ENCODE results near the gene INSC.

INSC gene

DNA sequence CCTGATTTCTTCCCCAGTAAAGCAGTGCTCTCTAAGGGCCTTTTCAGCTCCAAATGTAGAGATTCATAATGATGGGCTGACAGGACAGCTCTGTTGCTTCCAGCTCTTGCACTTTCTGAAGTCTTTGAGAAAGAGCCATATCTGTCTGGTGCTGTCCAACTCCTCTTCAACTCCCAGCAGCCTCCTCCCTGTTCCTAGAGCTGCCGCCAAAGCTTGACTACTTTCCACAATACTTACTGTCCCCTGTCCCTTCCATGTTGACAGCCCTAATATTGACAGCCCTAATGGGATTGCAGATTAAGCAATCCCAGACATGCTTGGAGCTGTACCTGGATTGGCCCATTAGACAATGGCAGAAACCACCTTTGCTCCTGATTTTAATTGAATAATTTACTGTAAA is 29.6 kb downstream of the INSC start:
- H3K27ac ChIP-seq = no peak overlapping the region
- no peak overlapping the region for H3K4me3 ChIP-seq

DNA sequence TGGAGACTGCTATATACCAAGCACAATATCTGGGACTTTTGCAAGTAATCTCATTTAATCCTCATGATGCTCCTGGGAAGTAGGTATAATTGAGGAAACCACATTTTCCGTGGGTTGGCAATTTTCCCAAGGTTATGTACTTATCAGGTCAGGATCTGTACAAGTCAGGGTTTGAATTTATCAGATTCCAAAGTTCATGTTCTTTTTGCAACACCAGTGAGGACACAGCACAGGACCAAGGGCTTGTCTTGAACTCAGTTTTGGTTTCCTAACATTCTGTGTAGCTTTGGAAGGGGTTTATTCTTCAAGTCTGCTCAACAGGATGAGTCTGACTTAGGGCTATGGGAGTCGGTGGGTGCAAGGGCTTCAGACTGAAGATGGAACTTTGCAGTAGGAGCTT is 30.4 kb downstream of the INSC start:
- no peak overlapping the region for H3K27ac ChIP-seq
- no peak overlapping the region for H3K4me3 ChIP-seq

DNA sequence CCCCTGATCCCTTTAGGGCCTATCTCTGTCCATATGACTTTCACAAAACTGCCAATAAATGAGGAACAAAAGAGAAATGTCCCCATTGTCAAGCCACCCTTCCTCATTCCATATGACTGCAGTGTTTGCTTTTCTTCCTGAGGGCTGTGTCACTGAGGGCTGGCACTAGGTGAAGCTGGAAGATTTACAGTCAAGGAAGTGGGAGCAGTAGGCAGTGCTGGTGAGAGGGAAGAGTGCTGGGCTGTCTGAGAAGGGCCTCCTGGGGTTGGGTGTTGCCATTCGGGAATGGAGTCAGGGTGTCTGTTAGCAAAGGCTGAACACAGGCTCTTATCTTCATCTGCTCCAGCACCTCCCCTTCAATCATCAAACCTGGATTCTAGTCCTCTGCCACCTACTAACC is 30.9 kb downstream of the INSC start:
- H3K27ac ChIP-seq = no peak overlapping the region

DNA sequence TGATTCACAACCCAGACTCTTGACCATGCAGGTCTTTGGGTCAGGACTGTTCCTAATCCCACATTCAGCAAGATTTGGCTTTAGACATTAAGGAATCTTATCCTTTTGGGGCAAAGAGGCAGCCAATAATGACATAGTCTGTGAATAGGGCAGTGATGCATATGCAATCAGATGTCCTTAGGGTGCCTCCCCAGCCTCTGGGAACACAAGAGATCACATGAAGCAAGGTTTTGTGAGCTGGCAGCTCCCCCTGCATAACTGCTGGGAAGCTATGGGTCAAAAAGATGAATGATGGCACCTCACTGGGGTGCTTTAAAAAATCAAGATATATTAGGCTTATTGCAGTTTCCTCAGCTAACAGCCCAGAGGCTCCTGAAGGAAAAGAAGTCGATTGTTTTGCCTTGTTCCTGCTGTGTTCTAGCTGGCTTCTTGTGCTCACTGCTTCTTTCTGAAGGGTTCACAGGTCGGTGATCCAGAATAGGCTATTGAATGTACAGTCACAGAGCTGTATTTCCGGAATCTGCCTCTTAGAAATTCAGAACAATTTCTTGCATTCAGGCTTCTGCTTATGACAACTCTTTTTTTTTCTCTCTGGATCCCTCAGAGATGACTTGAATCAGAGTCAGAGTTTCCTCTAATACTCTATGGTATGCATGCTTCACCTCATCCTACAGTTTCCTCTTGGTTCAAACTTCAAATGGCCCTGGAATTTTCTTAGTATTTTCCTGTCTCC is 31.7 kb downstream of the INSC start:
- no peak overlapping the region for H3K4me3 ChIP-seq
- H3K27ac ChIP-seq = no peak overlapping the region

More for the DNA sequence above, 30.9 kb downstream of the INSC start:
- no peak overlapping the region for H3K4me3 ChIP-seq

DNA sequence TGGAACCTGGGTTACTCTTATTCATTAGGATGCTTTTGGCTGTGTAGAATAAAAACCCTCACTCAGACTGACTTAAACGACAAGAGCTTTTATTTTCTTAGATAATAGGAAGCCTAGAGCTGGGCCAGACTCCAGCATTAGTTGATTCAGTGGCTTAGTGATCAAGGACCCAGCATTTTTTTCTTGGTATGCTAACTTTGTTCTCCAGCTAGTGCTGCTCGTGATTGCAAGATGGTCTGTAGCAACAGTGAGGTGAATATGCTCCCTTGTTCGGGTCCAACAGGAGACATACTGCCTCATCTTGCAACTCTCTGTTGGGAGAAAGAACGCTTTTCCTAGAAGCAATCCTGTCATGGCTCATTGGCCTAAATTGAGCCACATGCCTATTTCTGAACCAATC is 33.4 kb downstream of the INSC start:
- H3K4me3 ChIP-seq = no peak overlapping the region
- no peak overlapping the region for H3K27ac ChIP-seq

DNA sequence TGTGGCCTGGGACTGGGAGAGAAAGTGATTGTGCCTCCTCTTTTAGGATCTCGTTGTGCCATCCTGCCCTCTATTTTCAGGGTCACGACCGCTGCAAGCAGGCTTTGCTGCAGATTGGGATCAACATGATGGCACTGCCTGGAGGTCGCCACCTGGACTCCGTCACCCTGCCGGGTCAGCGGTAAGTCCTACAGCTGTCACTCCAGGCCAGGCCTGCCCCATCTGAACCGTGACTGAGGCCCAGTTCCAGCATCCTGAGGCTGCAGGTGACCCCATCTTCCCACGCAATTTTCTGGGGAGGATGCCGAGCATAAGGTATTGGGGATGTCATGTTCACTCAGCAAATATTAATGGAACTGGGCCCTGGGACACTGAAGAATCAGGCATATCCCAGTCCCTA is 34.3 kb downstream of the INSC start:
- no peak overlapping the region for H3K27ac ChIP-seq
- no peak overlapping the region for H3K4me3 ChIP-seq

DNA sequence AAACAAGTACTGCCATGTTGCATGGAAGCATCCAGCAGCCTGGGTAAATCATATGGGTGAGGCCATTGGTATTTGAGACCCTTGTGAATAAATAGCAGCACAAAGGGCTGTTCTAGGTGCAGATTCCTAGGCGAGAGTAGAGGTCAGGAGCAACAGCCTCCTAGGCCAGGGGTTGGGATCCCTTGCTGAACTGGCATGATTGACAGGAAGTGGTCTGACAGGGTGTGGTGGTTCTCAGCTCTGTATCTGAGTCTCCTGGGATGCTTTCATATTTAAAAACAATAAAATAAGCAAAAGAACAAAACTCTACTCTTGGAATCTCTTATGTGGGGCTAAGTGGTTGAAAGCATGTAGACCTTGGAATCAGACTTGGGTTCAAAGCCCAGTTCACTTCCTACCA is 35.8 kb downstream of the INSC start:
- Histone ChIP-seq H3K27ac (no peak overlapping the region), H3K4me3 (no peak overlapping the region)

DNA sequence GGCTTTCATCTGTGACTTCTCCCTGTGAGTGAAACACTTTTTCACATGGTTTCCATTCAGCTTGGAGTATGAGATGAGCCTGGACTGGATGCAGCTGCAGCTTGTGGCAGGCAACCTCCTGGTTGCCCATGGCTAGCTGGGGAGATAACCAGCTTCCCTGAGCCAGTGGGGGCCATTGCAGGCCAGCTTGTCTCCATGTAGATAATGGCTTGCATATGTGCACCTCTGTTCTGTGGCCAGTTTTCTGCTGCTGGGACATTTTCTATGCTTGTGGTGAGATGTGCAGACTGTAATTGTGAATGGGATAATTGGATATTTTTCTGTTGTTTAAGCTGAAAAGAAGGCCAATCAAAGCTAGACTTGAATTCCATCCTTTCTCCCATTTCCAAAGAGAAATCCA is 38.5 kb downstream of the INSC start:
- Histone ChIP-seq H3K4me3 (no peak overlapping the region), H3K27ac (no peak overlapping the region)

DNA sequence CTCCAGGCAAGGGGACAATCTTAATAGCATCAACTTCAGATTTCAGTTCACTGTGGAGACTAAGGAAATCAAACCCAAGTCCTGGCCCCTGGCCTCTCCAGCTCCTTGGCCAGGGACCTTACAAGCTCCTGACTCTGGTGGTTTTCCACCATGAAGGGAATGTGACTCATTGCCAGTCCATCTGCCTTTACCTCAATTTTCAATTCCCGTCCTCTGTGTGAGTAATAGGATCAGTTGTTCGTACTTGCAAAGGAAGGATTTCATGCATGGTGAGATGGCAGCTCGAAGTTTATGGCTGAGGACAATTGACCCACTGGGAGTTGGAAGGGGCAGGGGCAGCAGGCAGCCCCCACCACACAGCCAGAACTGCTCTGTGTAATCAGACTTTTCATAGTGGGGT is 42.5 kb downstream of the INSC start:
- H3K27ac ChIP-seq = peak overlapping the region in 4 of 21 experiments; percentile 8 to 56 (median 30)
- H3K4me3 ChIP-seq = no peak overlapping the region

DNA sequence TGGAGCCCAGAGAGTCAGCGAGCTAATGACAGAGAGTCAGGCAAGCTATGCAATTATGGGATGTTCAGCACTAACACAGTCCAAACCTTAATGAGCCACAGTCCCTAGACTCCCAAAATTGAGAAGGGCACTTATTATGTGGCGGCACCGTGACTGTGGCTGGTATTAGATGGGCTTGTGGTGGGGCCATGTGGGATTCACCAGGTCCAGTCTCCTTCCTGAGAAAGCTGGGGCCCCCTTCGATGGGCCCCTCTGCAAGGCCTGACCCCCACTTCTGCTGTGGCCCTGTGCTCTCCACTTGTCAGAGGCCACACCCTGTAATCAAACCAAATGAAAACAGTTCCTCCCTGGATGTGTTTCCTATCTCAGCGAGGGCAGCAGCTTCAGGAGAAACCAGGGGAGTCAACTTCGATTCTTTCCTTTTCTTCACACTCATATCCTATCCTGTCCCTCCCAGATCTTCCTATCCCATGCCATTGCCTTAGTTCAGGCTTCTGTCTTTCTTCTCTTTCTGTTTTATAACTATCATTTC is 42.9 kb downstream of the INSC start:
- H3K27ac ChIP-seq = peak overlapping the region in 5 of 21 experiments; percentile 19 to 56 (median 31)
- H3K4me3 ChIP-seq = no peak overlapping the region

DNA sequence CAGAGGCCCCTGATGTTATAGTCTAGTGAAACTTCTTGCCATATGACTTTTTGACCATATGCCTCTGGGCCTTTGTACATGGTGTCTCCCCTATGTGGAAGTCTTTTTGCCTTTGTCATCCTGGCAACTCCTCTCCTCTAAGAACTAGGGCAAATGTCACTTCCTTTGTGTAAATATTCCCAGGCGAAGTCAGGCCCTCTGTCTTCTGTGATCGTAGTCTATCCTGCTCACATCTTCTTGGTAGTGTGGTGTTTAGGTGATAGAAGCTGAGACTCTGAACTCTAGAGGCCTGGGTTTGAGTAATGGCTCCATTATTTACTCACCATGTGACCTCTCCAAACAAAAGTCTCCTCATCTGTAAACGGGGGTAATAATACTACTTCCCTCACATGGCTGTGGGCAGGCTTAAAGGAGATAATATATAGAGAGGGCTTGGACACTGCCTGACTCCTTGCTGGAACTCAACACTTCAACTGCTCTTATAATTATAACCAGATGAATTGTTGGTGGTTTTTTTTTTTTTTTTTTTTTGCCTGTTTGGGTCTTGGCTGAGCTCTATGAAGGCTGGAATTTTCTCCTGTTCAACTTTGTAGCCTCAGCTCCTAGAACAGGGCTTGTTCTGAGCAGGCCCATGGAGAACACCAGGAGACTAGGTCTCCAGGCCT is 43.8 kb downstream of the INSC start:
- no peak overlapping the region for H3K4me3 ChIP-seq
- peak overlapping the region in 5 of 21 experiments; percentile 19 to 54 (median 22) for H3K27ac ChIP-seq

DNA sequence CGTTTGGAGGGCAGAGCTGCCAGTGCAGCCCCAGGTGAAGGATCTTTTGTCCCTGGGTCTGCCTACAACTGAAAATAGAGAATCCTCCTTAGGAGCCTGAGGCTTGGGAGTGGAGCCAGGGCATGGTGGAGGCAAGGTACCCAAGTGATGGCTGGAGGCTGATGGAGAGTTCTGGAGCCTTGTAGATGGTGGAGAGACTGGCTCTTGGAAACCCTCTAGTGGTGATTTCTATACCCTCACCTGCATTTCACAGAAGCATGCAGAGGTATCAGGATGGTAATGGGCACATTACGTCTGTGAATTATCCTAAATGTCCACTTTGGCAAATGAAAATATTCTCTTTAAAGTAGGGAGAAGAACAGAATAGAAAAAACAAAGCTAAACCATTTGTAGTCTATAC is 44.4 kb downstream of the INSC start:
- no peak overlapping the region for H3K4me3 ChIP-seq
- H3K27ac ChIP-seq = peak overlapping the region in 3 of 21 experiments; percentile 21 to 54 (median 22)

DNA sequence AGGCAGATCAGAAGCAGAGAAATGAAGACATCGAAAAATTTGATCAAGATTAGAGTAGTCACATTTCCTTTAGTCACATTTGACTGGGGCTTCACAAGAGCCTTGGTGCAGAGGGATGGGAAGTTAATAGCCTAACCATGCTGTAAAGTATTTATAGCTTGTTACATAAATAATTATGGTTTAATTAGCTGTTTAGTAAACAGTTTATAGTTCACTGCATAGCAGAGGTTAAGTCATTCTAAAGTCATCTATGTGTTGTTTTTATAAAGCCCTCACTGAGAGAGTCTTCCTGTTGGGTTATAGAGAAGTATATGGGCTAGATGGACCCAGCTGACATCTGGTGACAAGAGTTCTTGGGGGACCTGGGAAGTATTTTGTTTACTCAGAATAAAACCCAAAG is 47.1 kb downstream of the INSC start:
- no peak overlapping the region for H3K27ac ChIP-seq
- no peak overlapping the region for H3K4me3 ChIP-seq

DNA sequence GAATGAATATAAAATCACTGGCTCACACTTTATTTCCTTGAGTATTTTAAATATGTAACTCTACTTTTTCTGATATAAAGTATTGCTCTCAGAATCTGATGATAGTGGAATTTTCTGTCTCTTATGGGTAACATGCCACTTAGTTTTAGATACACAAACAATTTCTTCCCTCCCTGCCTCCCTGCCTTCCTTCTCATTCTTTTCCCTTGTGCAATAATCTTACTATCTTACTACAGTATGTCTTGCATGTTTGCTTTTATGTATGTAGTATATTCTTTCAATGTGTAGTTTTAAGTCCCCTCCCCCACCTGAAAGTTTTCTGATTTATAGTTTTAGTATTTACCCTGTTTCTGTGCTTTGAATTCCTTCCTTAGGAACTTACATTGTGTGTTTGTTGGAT is 48.4 kb downstream of the INSC start:
- no peak overlapping the region for H3K4me3 ChIP-seq
- no peak overlapping the region for H3K27ac ChIP-seq

DNA sequence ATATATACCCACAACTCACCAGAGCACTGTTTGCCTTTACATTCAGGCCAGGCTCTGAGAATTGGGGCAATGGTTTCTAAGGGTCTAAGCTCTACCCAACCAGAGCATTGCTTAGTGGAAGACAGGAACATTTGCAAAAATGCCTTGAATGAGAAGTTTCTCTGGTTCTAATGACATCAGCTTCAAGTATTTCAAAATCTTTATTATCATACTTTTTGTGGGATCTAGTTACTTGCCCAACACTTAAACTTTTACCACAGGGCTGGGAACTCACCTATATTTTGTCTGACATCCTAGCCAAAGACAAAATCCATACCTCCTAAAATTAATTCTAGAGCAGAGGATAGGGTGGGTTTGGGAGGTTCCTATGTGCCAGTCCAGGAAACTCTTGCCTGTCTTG is 51.5 kb downstream of the INSC start:
- Histone ChIP-seq H3K4me3 (no peak overlapping the region), H3K27ac (no peak overlapping the region)

DNA sequence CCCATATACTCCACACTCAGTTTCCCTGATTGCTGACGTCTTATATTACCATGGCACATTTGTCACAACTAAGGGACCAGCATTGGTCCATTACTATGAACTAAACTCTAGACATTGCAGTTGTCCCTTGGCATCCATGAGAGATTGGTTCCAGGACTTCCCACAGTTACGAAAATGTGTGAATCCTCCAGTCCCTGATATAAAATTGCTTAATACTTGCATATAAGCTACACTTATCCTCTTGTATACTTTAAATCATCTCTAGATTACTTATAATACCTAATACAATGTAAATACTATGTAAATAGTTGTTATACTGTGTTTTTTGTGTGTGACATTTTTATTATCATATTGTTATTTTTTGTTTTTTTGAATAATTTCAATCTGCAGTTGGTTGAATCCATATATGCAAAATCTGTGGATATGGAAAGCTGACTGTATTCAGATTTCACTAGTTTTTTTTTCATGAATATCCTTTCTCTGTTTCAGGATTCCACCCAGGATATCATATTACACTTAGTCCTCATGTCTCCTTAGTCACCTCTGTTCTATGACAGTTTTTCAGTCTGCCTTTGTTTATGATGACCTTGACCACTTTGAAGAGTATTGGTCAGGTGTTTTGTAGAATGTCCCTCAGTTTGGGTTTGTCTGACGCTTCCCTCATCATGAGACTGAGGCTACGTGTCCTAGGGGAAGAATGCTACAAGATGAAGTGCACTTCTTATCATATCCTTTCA is 55.3 kb downstream of the INSC start:
- Histone ChIP-seq H3K4me3 (no peak overlapping the region), H3K27ac (no peak overlapping the region)

DNA sequence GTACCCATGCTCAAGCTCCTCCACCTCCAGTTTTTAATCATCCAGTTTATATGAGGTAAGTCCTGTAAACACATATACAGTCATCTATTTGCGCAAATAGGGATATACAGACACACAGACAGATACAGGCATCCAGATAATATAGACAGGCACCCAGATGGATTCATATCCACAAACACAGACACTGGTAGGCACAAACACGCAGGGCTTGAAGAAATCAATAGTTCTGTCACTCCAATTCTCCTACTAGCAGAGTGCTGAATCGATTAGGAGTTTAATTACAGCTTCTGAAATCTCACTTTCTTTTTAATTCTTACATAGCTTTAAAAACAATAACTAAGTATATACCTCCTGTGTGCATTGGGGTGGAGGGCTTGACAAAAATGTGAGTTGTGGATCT is 56.0 kb downstream of the INSC start:
- Histone ChIP-seq H3K4me3 (no peak overlapping the region), H3K27ac (no peak overlapping the region)

DNA sequence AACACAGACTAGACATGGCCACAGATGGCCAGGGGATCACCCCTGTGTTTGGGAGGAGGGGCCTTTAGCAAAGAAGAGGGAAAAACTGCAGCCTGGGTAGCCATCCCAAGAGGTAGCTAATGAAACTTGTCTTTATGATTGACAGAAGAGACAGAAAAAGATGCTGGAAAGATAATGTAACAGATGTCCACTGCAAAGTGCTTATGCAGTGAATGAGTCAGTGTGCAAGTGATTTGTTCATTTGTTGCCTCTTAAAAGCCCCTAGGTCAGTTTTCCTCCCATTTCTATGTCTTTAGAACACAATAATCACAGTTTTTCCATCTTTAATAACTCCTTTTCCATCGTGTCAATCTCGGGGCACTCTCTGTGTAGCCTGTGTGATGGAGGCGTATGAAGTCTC is 57.2 kb downstream of the INSC start:
- no peak overlapping the region for H3K27ac ChIP-seq
- H3K4me3 ChIP-seq = no peak overlapping the region

DNA sequence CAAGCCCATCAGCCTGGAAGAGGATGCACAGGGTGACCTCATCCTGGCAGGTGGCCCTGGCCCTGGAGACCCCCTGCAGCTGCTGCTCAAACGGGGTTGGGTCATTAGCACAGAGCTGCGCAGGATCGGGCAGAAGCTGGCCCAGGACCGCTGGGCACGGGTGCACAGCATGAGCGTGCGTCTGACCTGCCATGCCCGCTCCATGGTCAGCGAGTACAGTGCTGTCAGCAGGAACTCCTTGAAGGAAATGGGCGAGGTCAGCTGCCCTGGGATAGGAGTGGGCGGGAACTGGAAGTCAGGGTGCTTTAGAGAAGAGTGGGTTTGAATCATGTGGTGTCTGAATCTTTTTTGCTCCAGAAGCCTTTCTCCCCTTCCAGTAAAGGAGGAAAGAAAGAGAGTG is 61.1 kb downstream of the INSC start:
- no peak overlapping the region for H3K4me3 ChIP-seq
- H3K27ac ChIP-seq = no peak overlapping the region

DNA sequence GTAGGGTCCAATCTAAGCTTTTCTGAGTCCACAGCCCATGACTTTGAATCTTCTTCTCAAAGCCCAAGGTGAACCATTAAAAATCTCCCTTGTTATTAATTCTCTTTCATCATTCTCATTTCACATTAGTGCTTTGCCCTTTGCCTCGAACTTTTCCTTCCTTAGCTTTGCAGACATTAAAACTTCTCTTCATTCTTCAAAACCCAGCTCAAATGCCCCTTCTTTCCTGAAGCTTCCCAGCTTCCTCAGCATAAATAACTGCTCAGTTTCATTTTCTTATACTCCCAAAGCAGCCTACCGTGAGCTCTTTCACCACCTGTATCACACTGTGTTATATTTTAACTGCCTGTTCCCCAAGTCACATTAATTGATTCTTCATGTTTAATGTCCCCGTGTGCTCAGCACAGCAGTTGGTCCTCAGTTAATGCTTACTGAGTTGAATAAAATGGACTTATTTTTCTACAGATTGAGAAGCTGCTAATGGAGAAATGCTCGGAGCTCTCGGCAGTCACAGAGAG is 62.0 kb downstream of the INSC start:
- Histone ChIP-seq H3K27ac (no peak overlapping the region), H3K4me3 (no peak overlapping the region)

DNA sequence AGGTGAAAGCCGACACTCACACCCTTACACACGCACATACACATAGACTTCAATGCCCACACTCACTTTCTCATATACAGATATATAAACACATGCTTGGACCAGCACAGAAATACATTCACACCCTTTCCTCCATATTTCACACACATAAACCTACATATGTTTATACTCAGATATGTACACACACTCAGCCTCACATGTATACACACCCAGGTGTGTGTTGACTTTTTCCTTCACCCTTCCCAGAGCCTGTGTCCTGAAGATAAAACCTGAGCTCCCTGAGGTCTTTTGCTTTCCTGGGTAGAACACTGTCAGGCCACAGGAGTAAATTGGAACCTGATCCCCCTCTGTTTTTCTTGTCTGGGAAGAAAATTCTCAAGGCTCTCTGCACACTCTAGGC is 62.8 kb downstream of the INSC start:
- no peak overlapping the region for H3K27ac ChIP-seq
- H3K4me3 ChIP-seq = no peak overlapping the region
